Lung (tissue), 12 donors: ENCODE data around the gene GINS1. TPM values are rescaled to one million over a fixed set of nuclear protein-coding genes. Genes with fewer than 3 reads are reported as not detected.

Experiments
- ATAC-seq: fragments of 200-7000 bp; cut with Tn5 transposase; one replicate; pipeline ENCODE4 v1.9.1; 2020; ENCODE audit warnings: moderate number of reproducible peaks; ENCODE audit not compliant: insufficient read depth, low FRiP score
- DNase-seq, 3 donors: peaks; one replicate each; pipeline ENCODE4 v3.0.0-alpha.2; 2013 to 2017
- H3K27ac ChIP-seq, 2 donors: one replicate each; pipeline ENCODE4 v1.5.1; 2013; ENCODE audit warnings: mild to moderate bottlenecking in 2 of 2, moderate library complexity in 2 of 2, control low read depth in 1 of 2, inconsistent platforms in 1 of 2, low read depth in 1 of 2, low read length in 1 of 2
- H3K27me3 ChIP-seq, 3 donors: one replicate each; pipeline ENCODE4 v1.5.1; 2013; ENCODE audit warnings: low read length in 2 of 3; ENCODE audit not compliant: control insufficient read depth in 3 of 3, insufficient read depth in 3 of 3
- H3K36me3 ChIP-seq, 4 donors: one replicate each; pipeline ENCODE4 v1.5.1; 2013; ENCODE audit warnings: low read length in 4 of 4, mild to moderate bottlenecking in 1 of 4, moderate library complexity in 1 of 4; ENCODE audit not compliant: control insufficient read depth in 4 of 4, insufficient read depth in 4 of 4
- H3K4me1 ChIP-seq, 5 donors: one replicate each; pipeline ENCODE4 v1.5.1; 2013; ENCODE audit warnings: low read length in 5 of 5, mild to moderate bottlenecking in 2 of 5, moderate library complexity in 1 of 5; ENCODE audit not compliant: control insufficient read depth in 5 of 5, insufficient read depth in 5 of 5
- H3K4me3 ChIP-seq: one replicate; pipeline ENCODE4 v1.5.1; 2013; ENCODE audit warnings: mild to moderate bottlenecking, control low read depth, moderate library complexity
- H3K9ac ChIP-seq, 2 donors: one replicate each; pipeline ENCODE4 v1.5.1; 2013; ENCODE audit warnings: low read length in 2 of 2, control low read depth in 1 of 2; ENCODE audit not compliant: insufficient read depth in 1 of 2
- H3K9me3 ChIP-seq, 4 donors: one replicate each; pipeline ENCODE4 v1.5.1; 2013; ENCODE audit warnings: low read length in 3 of 4, mild to moderate bottlenecking in 1 of 4, moderate library complexity in 1 of 4; ENCODE audit not compliant: control insufficient read depth in 4 of 4, insufficient read depth in 3 of 4
- WGBS, 2 donors: extraction: QIAGEN DNeasy Blood & Tissue Kit; methylation state at CpG; one replicate each; pipeline ENCODE4 v1.1.7; 2013; 5-methylcytosine and 5-hydroxymethylcytosine counted together
- polyA plus RNA-seq, 2 donors: library from polyadenylated mRNA; stranded (reverse); fragments of 200-250 nt; gene quantifications; one replicate each; pipeline ENCODE4 v1.2.1, GENCODE V29; 2013
- total RNA-seq, 2 donors: library from RNA; depleted of rRNA in 1 of 2; stranded (reverse); fragments of >200 nt in 1 of 2; gene quantifications; one replicate each; pipeline ENCODE4 v1.2.1, GENCODE V29; 2014 to 2021
- TF ChIP-seq, protein P1 (sequence below): IDR thresholded peaks from 2 replicates; pipeline ENCODE4 v1.5.1; 2012; ENCODE audit warnings: mild to moderate bottlenecking; ENCODE audit errors: control extremely low read depth, extremely low read depth
- donor health status: control.
- donor health status: control.
- donor health status: Bipolar disorder and iron deficiency.
- donor health status: healthy.
- donor health status: DM: yes; HTN: yes; CAD: no.

The GINS1 gene
- total and polyA plus RNA-seq, 4 donors, result 0.87 to 3.3 (median 2.4) TPM

DNA sequence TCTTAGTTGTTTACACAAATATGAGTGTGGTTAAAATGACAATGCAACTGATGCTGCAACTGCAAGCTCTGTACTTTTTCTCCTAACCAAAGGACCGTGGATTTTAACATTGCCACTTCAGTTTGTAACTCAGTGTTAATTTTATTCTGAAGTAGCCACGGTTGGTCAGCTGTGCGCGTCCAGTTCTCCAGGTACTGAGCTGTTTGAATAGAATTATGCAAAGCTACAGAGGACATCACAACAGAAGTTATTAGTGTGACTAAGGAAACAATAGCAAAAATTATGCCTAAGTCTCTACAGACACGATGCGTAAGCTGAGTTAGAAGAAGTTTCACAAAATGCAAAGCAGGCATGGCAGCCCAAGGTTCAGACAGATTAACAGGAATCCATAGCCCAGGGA, 12.5 kb upstream of the GINS1 start:
- no peaks in the 10 kb centered on the region for H3K9me3 ChIP-seq
- ATAC-seq, result no peak
- 90 to 95% methylated on average over 6 of the region's 6 CpGs for WGBS, 2 donors
- DNase-seq, result no peak
- no peaks in the 10 kb centered on the region for H3K4me1 ChIP-seq
- TF ChIP-seq, protein P1, sequence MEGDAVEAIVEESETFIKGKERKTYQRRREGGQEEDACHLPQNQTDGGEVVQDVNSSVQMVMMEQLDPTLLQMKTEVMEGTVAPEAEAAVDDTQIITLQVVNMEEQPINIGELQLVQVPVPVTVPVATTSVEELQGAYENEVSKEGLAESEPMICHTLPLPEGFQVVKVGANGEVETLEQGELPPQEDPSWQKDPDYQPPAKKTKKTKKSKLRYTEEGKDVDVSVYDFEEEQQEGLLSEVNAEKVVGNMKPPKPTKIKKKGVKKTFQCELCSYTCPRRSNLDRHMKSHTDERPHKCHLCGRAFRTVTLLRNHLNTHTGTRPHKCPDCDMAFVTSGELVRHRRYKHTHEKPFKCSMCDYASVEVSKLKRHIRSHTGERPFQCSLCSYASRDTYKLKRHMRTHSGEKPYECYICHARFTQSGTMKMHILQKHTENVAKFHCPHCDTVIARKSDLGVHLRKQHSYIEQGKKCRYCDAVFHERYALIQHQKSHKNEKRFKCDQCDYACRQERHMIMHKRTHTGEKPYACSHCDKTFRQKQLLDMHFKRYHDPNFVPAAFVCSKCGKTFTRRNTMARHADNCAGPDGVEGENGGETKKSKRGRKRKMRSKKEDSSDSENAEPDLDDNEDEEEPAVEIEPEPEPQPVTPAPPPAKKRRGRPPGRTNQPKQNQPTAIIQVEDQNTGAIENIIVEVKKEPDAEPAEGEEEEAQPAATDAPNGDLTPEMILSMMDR, result no peak
- no peak overlapping the region for H3K27ac ChIP-seq
- no peak overlapping the region for H3K4me3 ChIP-seq
- H3K9ac ChIP-seq, result no peak overlapping the region
- no peaks in the 10 kb centered on the region for H3K36me3 ChIP-seq
- H3K27me3 ChIP-seq, result no peaks in the 10 kb centered on the region

DNA sequence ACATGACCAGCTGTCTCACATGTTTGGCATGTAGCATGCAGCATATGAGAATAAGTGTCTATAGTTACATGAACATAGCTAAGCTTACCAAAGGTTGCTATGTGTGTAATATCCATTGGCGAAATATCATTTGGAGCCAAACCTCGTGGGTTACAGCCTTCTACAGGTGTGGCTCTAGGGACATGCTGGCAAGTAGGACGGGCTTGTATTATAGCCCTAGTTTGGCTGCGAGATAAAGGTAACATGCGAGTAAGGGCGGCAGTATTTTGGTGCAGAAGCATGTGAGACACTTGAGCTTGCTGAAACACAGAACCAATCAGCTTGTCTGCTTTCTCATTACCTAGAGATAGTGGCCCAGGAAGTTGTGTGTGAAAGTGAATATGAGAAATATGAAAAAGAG, 10.4 kb upstream of the GINS1 start:
- WGBS, 2 donors, result 85 to 90% methylated on average over 6 of the region's 6 CpGs
- DNase-seq (no peak), ATAC-seq (no peak)
- H3K4me3 ChIP-seq, result no peak overlapping the region
- H3K9ac ChIP-seq, result no peak overlapping the region
- no peaks in the 10 kb centered on the region for H3K4me1 ChIP-seq
- no peak overlapping the region for H3K27ac ChIP-seq
- H3K27me3 ChIP-seq, result no peaks in the 10 kb centered on the region
- H3K36me3 ChIP-seq, result no peaks in the 10 kb centered on the region
- TF ChIP-seq, protein P1, result no peak
- H3K9me3 ChIP-seq, result no peaks in the 10 kb centered on the region

DNA sequence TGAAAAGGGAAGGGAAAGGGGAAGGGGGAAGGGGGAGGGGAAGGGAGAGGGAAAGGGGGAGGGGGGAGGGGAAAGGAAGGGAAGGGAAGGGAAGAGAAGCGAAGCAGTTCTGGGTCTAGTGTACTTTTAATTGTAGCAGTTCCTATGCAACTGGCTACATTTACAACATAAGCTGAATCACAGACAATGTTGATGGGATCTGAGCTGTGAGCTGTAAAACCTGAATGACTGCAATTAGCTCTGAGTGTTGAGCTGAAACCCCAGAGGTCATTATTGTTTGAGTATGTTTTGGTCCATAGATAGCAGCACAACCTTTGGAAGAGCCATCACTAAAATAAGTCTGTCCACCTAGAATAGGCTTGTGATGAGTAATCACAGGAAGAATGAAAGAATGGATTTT, 9.7 kb upstream of the GINS1 start:
- peaks cover 0 to 4% (median 3%) of the 10 kb centered on the region in 4 donors for H3K9me3 ChIP-seq
- H3K4me3 ChIP-seq, result no peak overlapping the region
- H3K36me3 ChIP-seq, result no peaks in the 10 kb centered on the region
- 32 to 52% methylated on average over 1 of the region's 1 CpG for WGBS, 2 donors
- no peak overlapping the region for H3K27ac ChIP-seq
- DNase-seq (no peak), ATAC-seq (no peak)
- TF ChIP-seq, protein P1, result no peak
- H3K4me1 ChIP-seq, result no peaks in the 10 kb centered on the region
- no peaks in the 10 kb centered on the region for H3K27me3 ChIP-seq
- no peak overlapping the region for H3K9ac ChIP-seq

DNA sequence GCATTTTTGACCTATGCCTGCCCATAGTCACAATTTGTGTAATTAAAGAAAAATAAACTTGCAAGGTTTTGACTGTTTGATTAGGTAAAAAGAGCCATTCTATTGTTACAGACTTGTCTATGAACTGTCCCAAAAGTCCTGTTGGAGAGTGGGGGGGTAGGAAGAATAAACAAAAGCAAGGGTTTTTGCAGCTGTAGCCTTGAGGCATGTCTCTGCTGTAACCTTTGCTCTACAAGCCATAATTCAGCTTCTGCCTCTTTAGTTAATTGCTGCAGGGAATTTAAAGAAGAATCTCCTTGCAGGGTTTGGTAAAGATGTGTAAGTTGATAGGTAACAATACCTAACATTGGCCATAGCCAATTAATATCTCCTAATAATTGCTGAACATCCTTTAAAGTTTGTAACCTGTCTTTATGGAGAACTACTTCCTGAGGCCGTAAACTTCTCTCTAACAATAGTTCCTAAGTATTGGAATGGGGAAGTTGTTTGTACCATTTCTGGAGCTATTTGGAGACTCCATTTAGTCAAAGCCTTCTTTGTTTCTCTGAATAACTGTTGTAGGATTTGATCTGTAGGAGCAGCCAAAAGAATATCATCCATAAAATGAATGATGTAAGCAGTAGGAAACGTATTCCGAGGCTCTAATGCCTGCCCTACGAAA, 9.0 kb upstream of the GINS1 start:
- no peaks in the 10 kb centered on the region for H3K36me3 ChIP-seq
- 57 to 60% methylated on average over 4 of the region's 4 CpGs for WGBS, 2 donors
- no peaks in the 10 kb centered on the region for H3K4me1 ChIP-seq
- H3K4me3 ChIP-seq, result no peak overlapping the region
- peaks cover 0 to 8% (median 6%) of the 10 kb centered on the region in 4 donors for H3K9me3 ChIP-seq
- no peak overlapping the region for H3K27ac ChIP-seq
- H3K27me3 ChIP-seq, result no peaks in the 10 kb centered on the region
- H3K9ac ChIP-seq, result no peak overlapping the region
- TF ChIP-seq, protein P1, result no peak
- DNase-seq (no peak), ATAC-seq (no peak)
